Tibial nerve (tissue), 4 donors: ENCODE measurements around the gene CDC6.

Experiments used
- EP300 ChIP-seq, 2 donors: sonication (generic); formaldehyde crosslinking; IDR thresholded peaks; one replicate each; pipeline ENCODE4 v1.6.1; 2017; ENCODE audit warnings: antibody characterized with exemption in 2 of 2, mild to moderate bottlenecking in 1 of 2
- POLR2A ChIP-seq, 2 donors: fragments of 450-650 bp; IDR thresholded peaks; one replicate each; pipeline ENCODE4 v1.6.1; 2017; ENCODE audit warnings: antibody characterized with exemption in 2 of 2, mild to moderate bottlenecking in 2 of 2, moderate library complexity in 2 of 2
- TF ChIP-seq, protein P1 (sequence below), 5 experiments: fragments of 200-600 bp in 3 of 5; fragments of 450-650 bp in 2 of 5; sonication (generic) in 3 of 5; IDR thresholded peaks; one replicate each; pipeline ENCODE4 v1.5.1; 2016 to 2019; ENCODE audit warnings: antibody characterized with exemption in 5 of 5, mild to moderate bottlenecking in 3 of 5, moderate library complexity in 2 of 5

DNA sequence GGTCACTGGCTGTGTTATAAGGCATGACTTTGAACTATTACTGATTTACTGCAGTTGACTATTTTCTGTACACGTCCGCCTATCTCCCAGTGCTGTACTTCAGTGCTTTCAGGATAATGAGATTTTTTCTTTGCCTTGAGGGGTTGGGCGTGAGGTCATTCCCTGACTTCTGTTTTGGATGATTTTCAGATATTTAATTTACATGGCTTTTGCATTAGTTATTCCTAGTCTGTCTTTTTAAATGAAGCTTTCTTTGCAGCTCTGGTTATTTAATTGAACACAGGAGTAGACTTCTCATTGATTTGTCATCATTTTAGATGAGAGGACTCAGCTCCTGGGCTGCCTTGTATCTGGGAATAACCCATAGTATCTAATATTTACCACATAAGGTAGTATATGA lies 44.9 kb upstream of the CDC6 start:
- TF ChIP-seq, protein P1, sequence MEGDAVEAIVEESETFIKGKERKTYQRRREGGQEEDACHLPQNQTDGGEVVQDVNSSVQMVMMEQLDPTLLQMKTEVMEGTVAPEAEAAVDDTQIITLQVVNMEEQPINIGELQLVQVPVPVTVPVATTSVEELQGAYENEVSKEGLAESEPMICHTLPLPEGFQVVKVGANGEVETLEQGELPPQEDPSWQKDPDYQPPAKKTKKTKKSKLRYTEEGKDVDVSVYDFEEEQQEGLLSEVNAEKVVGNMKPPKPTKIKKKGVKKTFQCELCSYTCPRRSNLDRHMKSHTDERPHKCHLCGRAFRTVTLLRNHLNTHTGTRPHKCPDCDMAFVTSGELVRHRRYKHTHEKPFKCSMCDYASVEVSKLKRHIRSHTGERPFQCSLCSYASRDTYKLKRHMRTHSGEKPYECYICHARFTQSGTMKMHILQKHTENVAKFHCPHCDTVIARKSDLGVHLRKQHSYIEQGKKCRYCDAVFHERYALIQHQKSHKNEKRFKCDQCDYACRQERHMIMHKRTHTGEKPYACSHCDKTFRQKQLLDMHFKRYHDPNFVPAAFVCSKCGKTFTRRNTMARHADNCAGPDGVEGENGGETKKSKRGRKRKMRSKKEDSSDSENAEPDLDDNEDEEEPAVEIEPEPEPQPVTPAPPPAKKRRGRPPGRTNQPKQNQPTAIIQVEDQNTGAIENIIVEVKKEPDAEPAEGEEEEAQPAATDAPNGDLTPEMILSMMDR (IDR thresholded peaks at IDR 0.05) = no peak
- TF ChIP-seq EP300 (IDR thresholded peaks at IDR 0.05) (no peak), POLR2A (IDR thresholded peaks at IDR 0.05) (no peak)
